NCI-H510A (cell line): ENCODE measurements around the gene VPS33A.
"Not testable (repeated sequence)": the region's sequence is repeated elsewhere in the genome, so short reads cannot be mapped to it uniquely, and the experiment has no call there.

ENCODE experiments used
- DNase-seq: peaks from one replicate; lab custom pipeline; 2025; lab: John Stamatoyannopoulos, UW

The VPS33A gene

DNA sequence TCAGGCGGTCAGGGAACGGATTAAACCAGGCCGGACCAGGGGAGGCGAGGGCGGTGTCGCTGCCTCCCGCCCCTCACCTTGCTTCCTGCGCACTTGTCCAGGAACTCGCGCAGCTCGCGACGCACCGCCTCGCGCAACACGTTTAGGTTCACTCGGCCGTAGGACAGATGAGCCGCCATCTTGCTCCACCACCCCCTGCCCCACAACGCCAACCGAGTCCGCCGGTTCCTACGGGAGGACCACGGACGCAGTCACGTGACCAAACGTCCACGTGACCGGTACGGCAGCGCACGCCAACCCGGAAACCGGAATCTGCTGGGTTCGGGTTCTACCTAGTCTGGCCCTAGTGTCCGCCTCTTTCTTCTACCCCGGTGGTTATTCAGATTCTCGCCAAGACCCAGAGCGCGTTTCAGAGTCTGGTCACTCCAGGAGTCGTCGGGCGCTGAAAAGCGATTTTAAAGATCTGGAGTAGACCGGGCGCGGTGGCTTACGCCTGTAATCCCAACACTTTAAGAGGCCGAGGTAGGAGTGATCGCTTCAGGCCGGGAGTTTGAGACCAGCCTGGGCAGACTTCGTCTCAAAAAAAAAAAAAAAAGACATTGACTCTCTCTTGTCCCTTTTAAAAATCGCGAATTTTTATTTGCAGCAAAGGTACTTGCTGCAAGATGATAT is at the start of gene VPS33A:
Gene VPS33A (minus strand): TSS at position 265 of the 672 bp plus-strand sequence. CDS start 86 bp downstream, at position 179.
- DNase-seq: peak; percentile 98

DNA sequence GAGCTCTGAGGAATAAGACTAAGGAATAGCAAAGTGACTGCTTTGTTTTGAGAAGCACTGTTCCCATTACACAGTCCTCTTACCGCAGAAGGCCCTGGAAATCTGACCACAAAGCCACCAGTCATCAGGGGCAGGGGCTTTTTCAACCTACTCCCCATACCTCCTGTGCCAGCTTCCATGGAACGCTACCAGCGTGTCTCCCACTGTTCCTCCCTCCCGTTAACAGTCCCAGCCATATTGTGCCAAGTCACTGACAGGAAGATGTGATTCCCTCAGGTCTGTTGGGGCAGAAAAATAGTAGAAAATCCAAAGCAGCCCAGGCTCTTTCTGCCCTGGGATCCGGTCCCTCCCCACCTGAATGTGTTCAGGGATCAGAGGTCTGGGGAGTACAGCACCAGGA is 46.6 kb upstream of the VPS33A start:
- DNase-seq: no peak

DNA sequence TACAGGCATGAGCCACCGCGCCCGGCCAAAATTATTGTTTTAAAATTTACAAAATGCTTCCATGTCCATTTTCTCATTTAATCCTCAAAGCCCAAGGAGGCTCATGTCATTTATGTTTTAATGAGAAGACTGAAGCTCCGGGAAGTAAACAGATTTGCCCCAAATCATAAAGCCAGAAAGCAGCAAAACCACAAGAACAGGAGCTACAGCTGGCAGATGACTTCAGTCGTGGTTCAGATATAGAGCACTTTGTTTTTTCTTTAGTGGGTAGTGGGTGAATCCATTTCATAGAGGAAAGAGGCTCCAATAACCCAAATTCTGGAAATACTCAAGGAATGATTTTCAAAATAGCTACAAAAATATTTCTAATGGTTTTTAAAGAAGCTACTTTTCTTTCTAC is 45.4 kb upstream of the VPS33A start:
- no peak for DNase-seq

DNA sequence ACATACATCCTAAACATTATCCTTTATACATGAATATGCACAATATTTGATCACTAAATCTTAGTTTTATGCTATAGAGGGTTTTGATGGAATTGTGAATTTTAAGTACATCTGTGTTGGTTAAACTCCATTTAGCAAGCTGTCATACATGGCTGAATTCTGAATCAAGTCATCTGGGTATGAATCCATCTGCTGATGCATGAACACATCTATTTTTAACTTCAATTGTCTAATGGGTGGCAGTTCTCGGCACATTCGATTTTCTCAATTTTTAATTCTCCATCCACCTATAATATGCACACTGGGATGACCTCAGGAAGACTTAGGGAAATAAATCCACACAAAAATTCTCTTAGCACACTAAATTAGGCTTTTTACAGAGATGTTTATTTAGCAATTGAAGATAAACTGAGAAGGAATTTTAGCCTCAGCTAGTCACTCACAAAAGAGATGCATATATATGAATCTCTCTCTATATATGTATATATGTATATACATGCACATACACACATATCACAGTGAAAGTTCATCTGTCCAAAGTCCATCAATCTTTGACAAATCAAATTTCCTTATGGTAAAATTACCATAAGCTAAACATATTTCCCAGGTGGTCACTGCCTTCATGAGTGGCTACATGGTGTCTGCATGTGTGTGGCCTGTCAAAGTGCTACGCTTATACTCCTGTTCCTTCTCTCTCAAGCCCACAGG is 44.5 kb upstream of the VPS33A start:
- DNase-seq: no peak

DNA sequence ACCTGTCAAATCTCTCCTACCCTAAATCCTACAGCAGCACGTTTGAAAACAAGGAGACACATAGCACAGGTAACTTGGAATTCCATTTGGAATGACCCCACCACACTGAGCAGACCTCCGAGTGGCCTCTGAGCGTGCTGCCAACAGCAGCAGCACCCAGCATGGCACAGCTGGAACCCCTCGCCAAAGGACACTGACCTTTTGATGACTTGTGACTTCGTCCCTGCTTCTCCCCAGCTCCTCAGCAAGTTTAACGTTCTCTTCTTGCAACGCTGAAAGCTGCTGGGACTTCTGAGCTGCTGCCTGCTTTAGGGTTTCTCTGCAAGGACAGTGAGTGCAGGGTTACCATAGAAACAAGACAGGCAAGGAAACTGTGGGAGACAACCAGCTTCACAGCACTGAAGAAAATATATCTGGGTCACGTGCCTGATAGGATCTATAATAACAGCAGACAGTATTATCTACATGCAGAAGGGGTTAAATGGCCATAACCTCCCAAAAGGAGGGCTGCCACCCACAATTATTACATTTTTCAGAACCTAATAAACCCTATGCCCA is 43.3 kb upstream of the VPS33A start:
- DNase-seq: no peak

DNA sequence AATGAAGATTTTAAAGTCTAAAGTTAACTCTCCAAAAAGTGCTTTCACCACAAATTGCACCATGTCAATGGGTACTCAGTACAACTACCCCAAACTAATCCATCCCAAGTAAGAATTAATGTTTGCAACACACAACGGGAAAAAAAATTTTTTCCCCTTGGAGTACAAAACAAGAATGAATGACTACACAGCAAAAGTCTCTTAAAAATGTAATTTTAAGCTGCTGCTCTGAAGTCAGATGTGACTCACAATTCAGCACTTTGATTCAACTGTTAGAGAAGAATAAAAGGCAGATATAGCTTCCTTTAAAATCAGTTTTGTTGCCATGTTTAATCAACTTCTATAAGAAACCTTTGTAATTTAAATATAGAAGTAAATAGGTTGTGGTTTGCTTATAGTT is 42.5 kb upstream of the VPS33A start:
- DNase-seq: no peak

DNA sequence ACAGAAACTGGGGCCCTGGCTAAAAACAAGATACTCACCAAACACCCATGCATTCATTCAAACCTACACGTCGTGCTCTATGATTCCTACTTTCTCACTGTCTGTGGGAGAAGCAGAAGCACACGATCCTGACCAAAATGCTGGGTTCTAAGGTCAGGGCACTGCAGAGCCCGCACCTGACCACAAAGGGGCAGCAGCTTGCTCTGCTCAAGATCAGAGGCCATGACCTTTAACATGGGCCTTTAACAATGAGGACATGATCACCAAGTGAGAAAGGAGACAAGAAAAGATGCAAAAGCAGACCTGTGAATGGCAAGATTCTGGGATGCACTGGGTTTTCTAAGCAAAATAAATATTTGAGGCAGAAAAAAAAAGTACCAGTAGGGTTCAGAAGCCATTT is 40.1 kb upstream of the VPS33A start:
- DNase-seq: no peak

GRCh38 chr12:122304924-122305323 is 38.6 kb upstream of the VPS33A start:
- no peak for DNase-seq

- no peak for DNase-seq
These were observed 36.8 kb upstream of the VPS33A start for GRCh38 chr12:122303068-122303467.

DNA sequence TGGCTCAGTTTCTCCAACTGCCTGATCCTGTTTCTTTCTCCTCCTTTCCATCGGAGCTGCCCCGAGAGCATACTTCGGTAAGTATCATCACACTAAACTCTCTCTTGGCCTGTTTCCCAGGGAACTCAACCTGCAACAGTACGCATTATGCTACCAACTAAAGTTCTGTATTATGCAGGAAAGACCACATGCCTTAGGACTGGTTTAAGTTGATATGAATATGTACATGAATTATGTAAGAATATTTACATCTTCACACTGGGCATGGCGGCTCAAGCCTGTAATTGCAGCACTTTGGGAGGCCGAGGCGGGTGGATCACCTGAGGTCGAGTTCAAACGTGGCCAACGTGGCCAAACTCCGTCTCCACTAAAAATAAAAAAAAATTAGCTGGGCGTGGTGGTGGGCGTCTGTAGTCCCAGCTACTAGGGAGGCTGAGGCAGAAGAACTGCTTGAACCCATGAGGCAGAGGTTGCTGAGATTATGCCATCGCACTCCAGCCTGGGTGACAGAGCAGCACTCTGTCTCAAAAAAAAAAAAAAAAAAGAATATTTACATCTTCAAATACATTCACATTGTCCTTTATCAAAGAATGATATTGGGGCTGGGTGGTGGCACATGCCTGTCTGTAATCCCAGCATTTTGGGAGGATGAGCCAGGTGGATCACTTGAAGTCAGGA is 31.9 kb upstream of the VPS33A start:
- DNase-seq: no peak

GRCh38 chr12:122297494-122297893 is 31.2 kb upstream of the VPS33A start:
- DNase-seq: no peak

DNA sequence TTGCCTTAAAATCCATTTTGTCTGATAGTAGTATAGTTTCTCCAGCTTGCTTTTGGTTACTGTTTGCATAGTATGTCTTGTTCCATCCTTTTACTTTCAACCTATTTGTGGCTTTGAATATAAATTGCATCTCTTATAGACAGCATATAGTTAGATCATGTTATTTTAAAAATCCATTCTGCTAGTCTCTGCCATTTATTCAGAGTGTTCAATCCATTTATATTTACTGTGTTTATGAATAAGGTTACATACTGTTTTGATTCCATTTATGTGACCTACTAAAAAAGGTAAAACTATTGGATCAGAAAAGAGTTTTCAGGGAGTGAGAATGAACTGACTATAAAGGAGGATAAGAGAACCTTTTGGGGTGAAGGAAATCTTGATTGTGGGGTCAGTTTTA is 29.6 kb upstream of the VPS33A start:
- no peak for DNase-seq

DNA sequence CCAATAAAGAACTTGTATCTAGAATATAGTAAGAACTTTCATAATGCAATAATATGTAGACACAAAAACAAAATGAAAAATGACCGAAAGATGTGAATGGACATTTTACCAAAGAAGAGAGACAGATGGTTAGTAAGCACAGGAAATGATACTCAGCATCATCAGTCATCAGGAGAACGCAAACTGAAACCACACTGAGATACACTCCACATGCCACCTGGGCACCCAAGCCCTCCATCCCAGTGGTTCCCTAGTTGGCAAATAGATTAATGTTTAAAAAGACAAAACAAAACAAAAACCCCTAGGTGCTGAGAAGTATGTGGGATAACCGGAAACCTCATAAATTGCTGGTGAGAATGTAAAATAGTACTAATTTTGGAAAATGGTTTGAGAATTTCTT is 26.8 kb upstream of the VPS33A start:
- no peak for DNase-seq

DNA sequence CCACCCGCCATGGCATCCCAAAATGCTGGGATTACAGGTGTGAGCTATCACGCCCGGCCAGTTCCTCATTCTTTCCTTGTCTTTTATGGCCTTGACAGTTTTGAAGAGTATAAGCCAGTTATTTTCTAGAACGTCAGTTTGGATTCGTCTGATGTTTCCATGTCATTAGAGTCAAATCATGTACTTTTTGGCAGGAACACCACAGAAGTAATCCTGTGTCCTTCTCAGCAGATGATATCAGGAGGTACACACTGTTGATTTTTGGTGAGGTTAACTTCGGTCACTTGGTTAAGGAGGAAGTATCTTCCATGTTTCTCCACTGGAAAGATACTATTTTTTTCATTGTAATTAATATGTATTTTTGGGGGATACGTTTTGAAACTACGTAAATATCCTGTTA is 25.1 kb upstream of the VPS33A start:
- DNase-seq: no peak

DNA sequence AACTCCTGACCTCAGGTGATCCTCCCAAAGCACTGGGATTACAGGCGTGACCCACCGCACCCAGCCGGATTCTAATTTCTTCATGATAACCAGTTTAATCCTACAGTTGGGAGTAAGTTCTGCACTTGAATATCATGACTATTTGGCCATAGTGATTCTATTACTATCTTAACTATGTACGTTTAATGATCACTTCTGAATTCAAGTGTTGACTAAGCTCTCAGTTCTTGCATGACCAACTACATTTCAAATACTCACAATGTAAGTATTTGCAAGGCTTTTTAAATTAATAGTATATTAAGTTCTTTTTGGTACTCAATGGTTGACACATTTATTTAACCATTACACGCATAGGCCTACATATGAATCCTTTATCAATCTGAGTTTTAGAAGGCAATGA is 17.4 kb upstream of the VPS33A start:
- DNase-seq: no peak

DNA sequence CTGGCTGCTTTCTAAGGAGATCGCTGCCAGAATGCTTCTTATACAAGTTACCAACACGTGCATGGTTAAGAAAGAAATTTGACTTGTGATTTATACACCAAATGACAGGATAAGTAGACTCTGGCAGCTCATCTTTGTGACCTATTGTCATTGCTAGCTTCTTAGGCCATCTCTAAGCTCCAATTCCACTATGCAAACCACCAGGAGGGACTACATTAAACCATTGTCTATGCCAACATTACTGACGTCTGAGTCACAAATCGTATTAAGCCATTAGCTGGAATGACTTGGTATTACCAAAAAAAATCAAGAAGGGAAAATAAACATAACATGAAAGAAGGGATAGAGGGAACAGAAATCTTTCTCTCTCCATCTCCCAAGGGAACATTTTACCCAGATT is 15.8 kb upstream of the VPS33A start:
- DNase-seq: no peak

- no peak for DNase-seq
These were observed 9.9 kb upstream of the VPS33A start for GRCh38 chr12:122276242-122276641.

GRCh38 chr12:122275459-122275858 is 9.2 kb upstream of the VPS33A start:
- DNase-seq: no peak

GRCh38 chr12:122265886-122266229 is 436 bp downstream of the VPS33A start:
- no peak for DNase-seq

- DNase-seq: no peak
These were observed 818 bp downstream of the VPS33A start for GRCh38 chr12:122265476-122265875.

DNA sequence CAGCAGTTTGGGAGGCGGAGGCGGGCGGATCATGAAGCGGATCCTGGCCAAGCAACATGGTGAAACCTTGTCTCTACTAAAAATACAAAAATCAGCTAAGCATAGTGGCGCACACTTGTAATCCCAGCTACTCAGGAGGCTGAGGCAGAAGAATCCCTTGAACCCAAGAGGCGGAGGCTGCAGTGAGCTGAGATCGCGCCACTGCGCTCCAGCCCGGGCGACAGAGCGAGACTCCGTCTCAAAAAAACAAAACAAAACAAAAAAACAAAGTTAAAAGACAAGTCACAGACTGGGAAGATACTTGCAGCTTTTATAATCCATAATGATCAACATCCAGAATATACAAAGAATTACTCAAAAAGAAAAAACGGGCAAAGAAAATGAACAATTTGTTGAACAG is 5.6 kb downstream of the VPS33A start:
- not testable (repeated sequence) for DNase-seq

- not testable (repeated sequence) for DNase-seq
These were observed 7.4 kb downstream of the VPS33A start for GRCh38 chr12:122258939-122259338.

GRCh38 chr12:122258462-122258861 is 7.8 kb downstream of the VPS33A start:
- DNase-seq: not testable (repeated sequence)
